HG03432 (cell line): Measurements from ENCODE around the gene PGP.
A peak's percentile ranks its signal among the peaks of the same experiment; 100 is the strongest.
"Not testable (repeated sequence)": the region's sequence is repeated elsewhere in the genome, so short reads cannot be mapped to it uniquely, and the experiment has no call there.

Experiments
- ATAC-seq: cut with Tn5 transposase; IDR thresholded peaks from one replicate; pipeline ENCODE4 v1.9.1; 2021; ENCODE audit warnings: mild to moderate bottlenecking, moderate library complexity; ENCODE audit not compliant: unreplicated experiment

Gene PGP

GRCh38 chr16:2223221-2223941 lies 8.7 kb upstream of the PGP start, which contains the start of gene E4F1:
Gene E4F1 (plus strand): TSS chr16:2223591. CDS start chr16:2223614, 23 bp downstream.
- peak; percentile 94 for ATAC-seq

- ATAC-seq, result no peak
Observed at GRCh38 chr16:2216330-2216729, 1.7 kb upstream of the PGP start.

GRCh38 chr16:2213817-2214718 lies 572 bp downstream of the PGP start:
- ATAC-seq, result peak; percentile 8

- ATAC-seq, result no peak
Observed at GRCh38 chr16:2212362-2213324, 2.0 kb downstream of the PGP start.

GRCh38 chr16:2211923-2212347 lies 2.7 kb downstream of the PGP start:
- no peak for ATAC-seq

- ATAC-seq, result no peak
Observed at GRCh38 chr16:2210386-2211365, 4.0 kb downstream of the PGP start, which contains the start of gene BRICD5. Gene BRICD5 (minus strand): TSS chr16:2210863. CDS start chr16:2210833, 30 bp downstream.

- no peak for ATAC-seq
Observed at GRCh38 chr16:2210009-2210332, 4.7 kb downstream of the PGP start.

GRCh38 chr16:2209258-2210008 lies 5.2 kb downstream of the PGP start:
- no peak for ATAC-seq

- ATAC-seq, result no peak
Observed at GRCh38 chr16:2208772-2209171, 5.9 kb downstream of the PGP start.

- no peak for ATAC-seq
Observed at GRCh38 chr16:2208308-2208707, 6.3 kb downstream of the PGP start.

GRCh38 chr16:2207872-2208271 lies 6.8 kb downstream of the PGP start:
- ATAC-seq, result no peak

- ATAC-seq, result no peak
Observed at GRCh38 chr16:2206780-2207433, 7.7 kb downstream of the PGP start.

GRCh38 chr16:2206420-2206779 lies 8.2 kb downstream of the PGP start:
- ATAC-seq, result no peak

- peak; percentile 8 for ATAC-seq
Observed at GRCh38 chr16:2205967-2206313, 8.7 kb downstream of the PGP start.

- ATAC-seq, result peak; percentile 70
Observed at GRCh38 chr16:2205104-2205966, 9.3 kb downstream of the PGP start, which contains the start of gene MLST8. Gene MLST8 (plus strand): TSS chr16:2205454. CDS start chr16:2206086, 632 bp downstream.

- no peak for ATAC-seq
Observed at GRCh38 chr16:2204416-2205103, 10.1 kb downstream of the PGP start.

- ATAC-seq, result not testable (repeated sequence)
Observed at GRCh38 chr16:2203119-2203688, 11.4 kb downstream of the PGP start.
